GM12872 (cell line): ENCODE measurements around the gene RRAS2.

Experiments used
- CTCF ChIP-seq: IDR thresholded peaks from 3 replicates; pipeline ENCODE4 v1.5.1; 2011; ENCODE audit warnings: low read depth, mild to moderate bottlenecking, low read length, moderate library complexity; ENCODE audit not compliant: insufficient read depth

The RRAS2 gene

GRCh38 chr11:14334893-14335292 lies 24.1 kb downstream of the RRAS2 start:
- TF ChIP-seq CTCF: no peak

GRCh38 chr11:14334192-14334591 lies 24.8 kb downstream of the RRAS2 start:
- no peak for TF ChIP-seq CTCF

- TF ChIP-seq CTCF: no peak
Measured at GRCh38 chr11:14331476-14332136, 27.4 kb downstream of the RRAS2 start.

GRCh38 chr11:14330881-14331280 lies 28.1 kb downstream of the RRAS2 start:
- TF ChIP-seq CTCF: no peak

- TF ChIP-seq CTCF: no peak
Measured at GRCh38 chr11:14329702-14330101, 29.3 kb downstream of the RRAS2 start.

- no peak for TF ChIP-seq CTCF
Measured at GRCh38 chr11:14327116-14327515, 31.9 kb downstream of the RRAS2 start.

GRCh38 chr11:14323118-14323676 lies 35.8 kb downstream of the RRAS2 start:
- no peak for TF ChIP-seq CTCF
